ENCODE data around the gene NTF3.

Gene NTF3

GRCh38 chr12:5432011-5432400 is at the start of gene NTF3:
Gene NTF3, plus strand, starts transcription at chr12:5432108. Its CDS starts 217 bp downstream, at chr12:5432325.
- no peaks in the 10 kb centered on the region for H3K9me3 Mint-ChIP-seq
- no peak within 1 kb of the TSS for H3K27ac Mint-ChIP-seq
- peak within 1 kb of the TSS; percentile 19 for H3K4me3 Mint-ChIP-seq
- peaks cover 1% of the 10 kb centered on the region for H3K4me1 Mint-ChIP-seq (ENCODE audit: low read depth)
- H3K27me3 Mint-ChIP-seq (ENCODE audit: low read depth), result peaks cover 56% of the 10 kb centered on the region
- no peaks in the 10 kb centered on the region for H3K36me3 Mint-ChIP-seq (ENCODE audit: low read depth)

- no peaks in the 10 kb centered on the region for H3K36me3 Mint-ChIP-seq (ENCODE audit: low read depth)
- no peaks in the 10 kb centered on the region for H3K9me3 Mint-ChIP-seq
- no peaks in the 10 kb centered on the region for H3K4me1 Mint-ChIP-seq (ENCODE audit: low read depth)
- H3K27me3 Mint-ChIP-seq (ENCODE audit: low read depth), result no peaks in the 10 kb centered on the region
- H3K27ac Mint-ChIP-seq, result no peak overlapping the region
- no peak overlapping the region for H3K4me3 Mint-ChIP-seq
Measured at GRCh38 chr12:5384015-5384414, 47.9 kb upstream of the NTF3 start.

GRCh38 chr12:5388581-5389535 is 43.0 kb upstream of the NTF3 start:
- peaks cover 3% of the 10 kb centered on the region for H3K27me3 Mint-ChIP-seq (ENCODE audit: low read depth)
- H3K4me1 Mint-ChIP-seq (ENCODE audit: low read depth), result no peaks in the 10 kb centered on the region
- H3K27ac Mint-ChIP-seq, result no peak overlapping the region
- H3K9me3 Mint-ChIP-seq, result no peaks in the 10 kb centered on the region
- H3K4me3 Mint-ChIP-seq, result no peak overlapping the region
- H3K36me3 Mint-ChIP-seq (ENCODE audit: low read depth), result no peaks in the 10 kb centered on the region

- Mint-ChIP-seq H3K27me3 (ENCODE audit: low read depth) (peaks cover 3% of the 10 kb centered on the region), H3K4me3 (no peak overlapping the region), H3K36me3 (ENCODE audit: low read depth) (no peaks in the 10 kb centered on the region), H3K9me3 (no peaks in the 10 kb centered on the region), H3K4me1 (ENCODE audit: low read depth) (no peaks in the 10 kb centered on the region), H3K27ac (no peak overlapping the region)
Measured at GRCh38 chr12:5390174-5390799, 41.6 kb upstream of the NTF3 start.

- no peaks in the 10 kb centered on the region for H3K4me1 Mint-ChIP-seq (ENCODE audit: low read depth)
- H3K27ac Mint-ChIP-seq, result no peak overlapping the region
- H3K9me3 Mint-ChIP-seq, result no peaks in the 10 kb centered on the region
- no peak overlapping the region for H3K4me3 Mint-ChIP-seq
- H3K36me3 Mint-ChIP-seq (ENCODE audit: low read depth), result no peaks in the 10 kb centered on the region
- H3K27me3 Mint-ChIP-seq (ENCODE audit: low read depth), result peaks cover 3% of the 10 kb centered on the region
Measured at GRCh38 chr12:5391653-5392052, 40.3 kb upstream of the NTF3 start.

GRCh38 chr12:5392961-5393360 is 38.9 kb upstream of the NTF3 start:
- Mint-ChIP-seq H3K36me3 (ENCODE audit: low read depth) (no peaks in the 10 kb centered on the region), H3K27me3 (ENCODE audit: low read depth) (peaks cover 3% of the 10 kb centered on the region), H3K4me1 (ENCODE audit: low read depth) (no peaks in the 10 kb centered on the region), H3K4me3 (no peak overlapping the region), H3K9me3 (no peaks in the 10 kb centered on the region), H3K27ac (no peak overlapping the region)

GRCh38 chr12:5395443-5396271 is 36.3 kb upstream of the NTF3 start:
- no peak overlapping the region for H3K4me3 Mint-ChIP-seq
- no peaks in the 10 kb centered on the region for H3K4me1 Mint-ChIP-seq (ENCODE audit: low read depth)
- H3K9me3 Mint-ChIP-seq, result no peaks in the 10 kb centered on the region
- H3K27me3 Mint-ChIP-seq (ENCODE audit: low read depth), result peaks cover 8% of the 10 kb centered on the region
- H3K27ac Mint-ChIP-seq, result no peak overlapping the region
- no peaks in the 10 kb centered on the region for H3K36me3 Mint-ChIP-seq (ENCODE audit: low read depth)

GRCh38 chr12:5396541-5396940 is 35.4 kb upstream of the NTF3 start:
- no peak overlapping the region for H3K4me3 Mint-ChIP-seq
- H3K36me3 Mint-ChIP-seq (ENCODE audit: low read depth), result no peaks in the 10 kb centered on the region
- H3K4me1 Mint-ChIP-seq (ENCODE audit: low read depth), result no peaks in the 10 kb centered on the region
- H3K27ac Mint-ChIP-seq, result no peak overlapping the region
- H3K9me3 Mint-ChIP-seq, result no peaks in the 10 kb centered on the region
- peaks cover 10% of the 10 kb centered on the region for H3K27me3 Mint-ChIP-seq (ENCODE audit: low read depth)

GRCh38 chr12:5399266-5399665 is 32.6 kb upstream of the NTF3 start:
- Mint-ChIP-seq H3K36me3 (ENCODE audit: low read depth) (no peaks in the 10 kb centered on the region), H3K4me1 (ENCODE audit: low read depth) (no peaks in the 10 kb centered on the region)

GRCh38 chr12:5402009-5402935 is 29.6 kb upstream of the NTF3 start:
- no peak overlapping the region for H3K27ac Mint-ChIP-seq
- no peak overlapping the region for H3K4me3 Mint-ChIP-seq
- no peaks in the 10 kb centered on the region for H3K4me1 Mint-ChIP-seq (ENCODE audit: low read depth)
- no peaks in the 10 kb centered on the region for H3K36me3 Mint-ChIP-seq (ENCODE audit: low read depth)
- peaks cover 33% of the 10 kb centered on the region for H3K27me3 Mint-ChIP-seq (ENCODE audit: low read depth)
- H3K9me3 Mint-ChIP-seq, result no peaks in the 10 kb centered on the region

More at GRCh38 chr12:5399266-5399665, 32.6 kb upstream of the NTF3 start:
- no peak overlapping the region for H3K27ac Mint-ChIP-seq
- H3K4me3 Mint-ChIP-seq, result no peak overlapping the region
- no peaks in the 10 kb centered on the region for H3K9me3 Mint-ChIP-seq
- peaks cover 29% of the 10 kb centered on the region for H3K27me3 Mint-ChIP-seq (ENCODE audit: low read depth)

GRCh38 chr12:5403411-5403810 is 28.5 kb upstream of the NTF3 start:
- no peaks in the 10 kb centered on the region for H3K9me3 Mint-ChIP-seq
- peaks cover 33% of the 10 kb centered on the region for H3K27me3 Mint-ChIP-seq (ENCODE audit: low read depth)
- no peaks in the 10 kb centered on the region for H3K36me3 Mint-ChIP-seq (ENCODE audit: low read depth)
- no peak overlapping the region for H3K27ac Mint-ChIP-seq
- no peaks in the 10 kb centered on the region for H3K4me1 Mint-ChIP-seq (ENCODE audit: low read depth)
- no peak overlapping the region for H3K4me3 Mint-ChIP-seq

GRCh38 chr12:5407034-5407856 is 24.7 kb upstream of the NTF3 start:
- Mint-ChIP-seq H3K36me3 (ENCODE audit: low read depth) (no peaks in the 10 kb centered on the region), H3K9me3 (no peaks in the 10 kb centered on the region), H3K4me1 (ENCODE audit: low read depth) (no peaks in the 10 kb centered on the region), H3K4me3 (no peak overlapping the region), H3K27me3 (ENCODE audit: low read depth) (peaks cover 19% of the 10 kb centered on the region), H3K27ac (no peak overlapping the region)

GRCh38 chr12:5409619-5410018 is 22.3 kb upstream of the NTF3 start:
- Mint-ChIP-seq H3K27ac (no peak overlapping the region), H3K9me3 (no peaks in the 10 kb centered on the region), H3K36me3 (ENCODE audit: low read depth) (no peaks in the 10 kb centered on the region), H3K27me3 (ENCODE audit: low read depth) (peaks cover under 1% of the 10 kb centered on the region), H3K4me1 (ENCODE audit: low read depth) (no peaks in the 10 kb centered on the region), H3K4me3 (no peak overlapping the region)
